ENCODE results near the gene GRK5.

The GRK5 gene

DNA sequence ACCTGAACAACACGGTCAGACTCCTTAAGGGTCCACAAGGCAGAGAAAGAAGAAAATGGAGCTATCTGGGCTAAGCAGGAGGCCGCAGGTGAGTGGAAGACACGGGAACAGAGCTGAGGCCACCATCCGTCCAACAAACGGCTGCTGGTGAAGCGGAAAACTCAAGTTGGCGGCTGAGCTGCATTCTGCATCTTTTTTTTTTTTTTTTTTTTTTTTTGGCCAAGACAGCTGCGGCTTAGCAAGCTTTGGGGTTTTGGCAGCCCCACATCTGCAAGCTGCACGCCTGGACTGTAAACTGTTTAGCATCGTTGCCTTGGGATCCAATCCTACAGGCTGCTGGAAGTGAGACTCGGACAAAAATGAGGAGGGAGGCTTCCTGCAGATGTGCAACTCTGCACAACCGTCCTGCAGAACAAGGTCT lies 297.8 kb downstream of the GRK5 start:
- in situ Hi-C loops (cut with HindIII; ENCODE audit: low pct_ligation_motif_present, low sequenced_read_pairs): no loop called here
- TF ChIP-seq, protein P1, sequence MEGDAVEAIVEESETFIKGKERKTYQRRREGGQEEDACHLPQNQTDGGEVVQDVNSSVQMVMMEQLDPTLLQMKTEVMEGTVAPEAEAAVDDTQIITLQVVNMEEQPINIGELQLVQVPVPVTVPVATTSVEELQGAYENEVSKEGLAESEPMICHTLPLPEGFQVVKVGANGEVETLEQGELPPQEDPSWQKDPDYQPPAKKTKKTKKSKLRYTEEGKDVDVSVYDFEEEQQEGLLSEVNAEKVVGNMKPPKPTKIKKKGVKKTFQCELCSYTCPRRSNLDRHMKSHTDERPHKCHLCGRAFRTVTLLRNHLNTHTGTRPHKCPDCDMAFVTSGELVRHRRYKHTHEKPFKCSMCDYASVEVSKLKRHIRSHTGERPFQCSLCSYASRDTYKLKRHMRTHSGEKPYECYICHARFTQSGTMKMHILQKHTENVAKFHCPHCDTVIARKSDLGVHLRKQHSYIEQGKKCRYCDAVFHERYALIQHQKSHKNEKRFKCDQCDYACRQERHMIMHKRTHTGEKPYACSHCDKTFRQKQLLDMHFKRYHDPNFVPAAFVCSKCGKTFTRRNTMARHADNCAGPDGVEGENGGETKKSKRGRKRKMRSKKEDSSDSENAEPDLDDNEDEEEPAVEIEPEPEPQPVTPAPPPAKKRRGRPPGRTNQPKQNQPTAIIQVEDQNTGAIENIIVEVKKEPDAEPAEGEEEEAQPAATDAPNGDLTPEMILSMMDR (IDR thresholded peaks at IDR 0.05; ENCODE audit: low read depth, low read length, missing control alignments): no peak
- H3K27ac ChIP-seq: no peak overlapping the region
- DNase-seq: no peak
- no peak overlapping the region for H3K4me3 ChIP-seq (ENCODE audit: low read depth, low read length)
- H3K27me3 ChIP-seq (replicated peaks): no peaks in the 10 kb centered on the region
- H3K36me3 ChIP-seq (replicated peaks): peaks cover 6% of the 10 kb centered on the region

Data from brain microvascular endothelial cell (primary cell).